ENCODE data around the gene TRPM5.

DNA sequence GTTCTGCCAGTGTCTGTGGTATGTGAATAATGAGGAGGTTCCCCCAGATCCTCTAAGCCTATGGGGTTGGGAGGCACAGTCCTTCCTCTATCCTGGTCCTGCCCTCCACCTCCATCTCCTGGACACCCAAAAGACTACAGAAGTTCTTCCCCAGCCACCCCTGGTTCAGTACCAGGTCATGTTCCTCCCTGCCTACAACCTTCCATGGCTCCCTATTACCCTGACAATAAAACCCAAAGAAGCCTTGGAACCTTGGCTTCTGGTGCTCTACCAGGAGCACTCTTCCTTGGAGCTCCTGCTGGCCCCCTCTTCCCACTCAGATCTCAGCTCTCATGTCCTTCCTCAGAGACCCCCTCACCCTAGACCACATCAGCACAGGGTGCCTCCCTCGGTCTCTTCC, 12.9 kb downstream of the TRPM5 start:
- TF ChIP-seq, protein P1, sequence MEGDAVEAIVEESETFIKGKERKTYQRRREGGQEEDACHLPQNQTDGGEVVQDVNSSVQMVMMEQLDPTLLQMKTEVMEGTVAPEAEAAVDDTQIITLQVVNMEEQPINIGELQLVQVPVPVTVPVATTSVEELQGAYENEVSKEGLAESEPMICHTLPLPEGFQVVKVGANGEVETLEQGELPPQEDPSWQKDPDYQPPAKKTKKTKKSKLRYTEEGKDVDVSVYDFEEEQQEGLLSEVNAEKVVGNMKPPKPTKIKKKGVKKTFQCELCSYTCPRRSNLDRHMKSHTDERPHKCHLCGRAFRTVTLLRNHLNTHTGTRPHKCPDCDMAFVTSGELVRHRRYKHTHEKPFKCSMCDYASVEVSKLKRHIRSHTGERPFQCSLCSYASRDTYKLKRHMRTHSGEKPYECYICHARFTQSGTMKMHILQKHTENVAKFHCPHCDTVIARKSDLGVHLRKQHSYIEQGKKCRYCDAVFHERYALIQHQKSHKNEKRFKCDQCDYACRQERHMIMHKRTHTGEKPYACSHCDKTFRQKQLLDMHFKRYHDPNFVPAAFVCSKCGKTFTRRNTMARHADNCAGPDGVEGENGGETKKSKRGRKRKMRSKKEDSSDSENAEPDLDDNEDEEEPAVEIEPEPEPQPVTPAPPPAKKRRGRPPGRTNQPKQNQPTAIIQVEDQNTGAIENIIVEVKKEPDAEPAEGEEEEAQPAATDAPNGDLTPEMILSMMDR (IDR thresholded peaks at IDR 0.05), result no peak
- no peak for TF ChIP-seq POLR2A (IDR thresholded peaks at IDR 0.05)

Measured in stomach (tissue), 4 donors.